Chondrocyte (in vitro differentiated cells): ENCODE results near the gene PTCRA. TPM values are rescaled to one million over a fixed set of nuclear protein-coding genes. Genes with fewer than 3 reads are reported as not detected.

Experiments used
- DNase-seq: peaks from one replicate; pipeline ENCODE4 v3.0.0; 2021; ENCODE audit warnings: mixed read lengths, low spot score
- H3K27ac Mint-ChIP-seq: one replicate; pipeline ENCODE4 v1.8.0; 2021; ENCODE audit warnings: mild to moderate bottlenecking, moderate library complexity, mixed read lengths; ENCODE audit not compliant: unreplicated experiment
- H3K27me3 Mint-ChIP-seq: 2 replicates; pipeline ENCODE4 v1.8.0; 2021; ENCODE audit warnings: low read depth, mixed read lengths
- H3K36me3 Mint-ChIP-seq: 2 replicates; pipeline ENCODE4 v1.8.0; 2021; ENCODE audit warnings: low read depth, mixed read lengths
- H3K4me1 Mint-ChIP-seq: 2 replicates; pipeline ENCODE4 v1.8.0; 2021; ENCODE audit warnings: low read depth, mild to moderate bottlenecking, mixed read lengths
- H3K4me3 Mint-ChIP-seq: one replicate; pipeline ENCODE4 v1.8.0; 2021; ENCODE audit warnings: mild to moderate bottlenecking, moderate library complexity, mixed read lengths; ENCODE audit not compliant: unreplicated experiment
- H3K9me3 Mint-ChIP-seq: 2 replicates; pipeline ENCODE4 v1.8.0; 2021; ENCODE audit warnings: low read depth, mixed read lengths
- long read RNA-seq: library from polyadenylated mRNA; stranded (forward); transcript quantifications from one replicate; pipeline ENCODE4 v2.0.0, GENCODE V29; 2021
- total RNA-seq: library from RNA; stranded (reverse); gene quantifications from 3 replicates; pipeline ENCODE4 v1.2.1, GENCODE V29; 2021
- TF ChIP-seq, protein P1 (sequence below): fragments of 200-600 bp; sonication (generic); IDR thresholded peaks from 2 replicates; pipeline ENCODE4 v1.5.0; 2021; ENCODE audit warnings: antibody characterized with exemption, mild to moderate bottlenecking, moderate library complexity

Gene PTCRA, protein sequence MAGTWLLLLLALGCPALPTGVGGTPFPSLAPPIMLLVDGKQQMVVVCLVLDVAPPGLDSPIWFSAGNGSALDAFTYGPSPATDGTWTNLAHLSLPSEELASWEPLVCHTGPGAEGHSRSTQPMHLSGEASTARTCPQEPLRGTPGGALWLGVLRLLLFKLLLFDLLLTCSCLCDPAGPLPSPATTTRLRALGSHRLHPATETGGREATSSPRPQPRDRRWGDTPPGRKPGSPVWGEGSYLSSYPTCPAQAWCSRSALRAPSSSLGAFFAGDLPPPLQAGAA
- not detected in 3 replicates for total RNA-seq
- long read RNA-seq, result 0 reads

GRCh38 chr6:42915732-42916131, at the start of gene PTCRA:
PTCRA (plus strand) TSS chr6:42916053; CDS start chr6:42916070, 17 bp downstream.
- H3K27ac Mint-ChIP-seq, result no peak within 1 kb of the TSS
- peaks cover 4% of the 10 kb centered on the region for H3K4me1 Mint-ChIP-seq
- H3K4me3 Mint-ChIP-seq, result no peak within 1 kb of the TSS
- H3K9me3 Mint-ChIP-seq, result no peaks in the 10 kb centered on the region
- H3K27me3 Mint-ChIP-seq, result no peaks in the 10 kb centered on the region
- TF ChIP-seq, protein P1, sequence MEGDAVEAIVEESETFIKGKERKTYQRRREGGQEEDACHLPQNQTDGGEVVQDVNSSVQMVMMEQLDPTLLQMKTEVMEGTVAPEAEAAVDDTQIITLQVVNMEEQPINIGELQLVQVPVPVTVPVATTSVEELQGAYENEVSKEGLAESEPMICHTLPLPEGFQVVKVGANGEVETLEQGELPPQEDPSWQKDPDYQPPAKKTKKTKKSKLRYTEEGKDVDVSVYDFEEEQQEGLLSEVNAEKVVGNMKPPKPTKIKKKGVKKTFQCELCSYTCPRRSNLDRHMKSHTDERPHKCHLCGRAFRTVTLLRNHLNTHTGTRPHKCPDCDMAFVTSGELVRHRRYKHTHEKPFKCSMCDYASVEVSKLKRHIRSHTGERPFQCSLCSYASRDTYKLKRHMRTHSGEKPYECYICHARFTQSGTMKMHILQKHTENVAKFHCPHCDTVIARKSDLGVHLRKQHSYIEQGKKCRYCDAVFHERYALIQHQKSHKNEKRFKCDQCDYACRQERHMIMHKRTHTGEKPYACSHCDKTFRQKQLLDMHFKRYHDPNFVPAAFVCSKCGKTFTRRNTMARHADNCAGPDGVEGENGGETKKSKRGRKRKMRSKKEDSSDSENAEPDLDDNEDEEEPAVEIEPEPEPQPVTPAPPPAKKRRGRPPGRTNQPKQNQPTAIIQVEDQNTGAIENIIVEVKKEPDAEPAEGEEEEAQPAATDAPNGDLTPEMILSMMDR, result no peak
- H3K36me3 Mint-ChIP-seq, result no peaks in the 10 kb centered on the region
- peak; percentile 64 for DNase-seq

- no peak overlapping the region for H3K27ac Mint-ChIP-seq
- no peaks in the 10 kb centered on the region for H3K9me3 Mint-ChIP-seq
- no peak overlapping the region for H3K4me3 Mint-ChIP-seq
- no peaks in the 10 kb centered on the region for H3K27me3 Mint-ChIP-seq
- DNase-seq, result no peak
- peaks cover 8% of the 10 kb centered on the region for H3K36me3 Mint-ChIP-seq
- TF ChIP-seq, protein P1, result no peak
- H3K4me1 Mint-ChIP-seq, result no peaks in the 10 kb centered on the region
Measured at GRCh38 chr6:42870145-42870936, 45.5 kb upstream of the PTCRA start.

GRCh38 chr6:42871711-42872110, 44.1 kb upstream of the PTCRA start:
- Mint-ChIP-seq H3K27me3 (no peaks in the 10 kb centered on the region), H3K9me3 (no peaks in the 10 kb centered on the region), H3K4me1 (no peaks in the 10 kb centered on the region), H3K4me3 (no peak overlapping the region), H3K36me3 (peaks cover 7% of the 10 kb centered on the region), H3K27ac (no peak overlapping the region)
- TF ChIP-seq, protein P1, result no peak
- no peak for DNase-seq

DNA sequence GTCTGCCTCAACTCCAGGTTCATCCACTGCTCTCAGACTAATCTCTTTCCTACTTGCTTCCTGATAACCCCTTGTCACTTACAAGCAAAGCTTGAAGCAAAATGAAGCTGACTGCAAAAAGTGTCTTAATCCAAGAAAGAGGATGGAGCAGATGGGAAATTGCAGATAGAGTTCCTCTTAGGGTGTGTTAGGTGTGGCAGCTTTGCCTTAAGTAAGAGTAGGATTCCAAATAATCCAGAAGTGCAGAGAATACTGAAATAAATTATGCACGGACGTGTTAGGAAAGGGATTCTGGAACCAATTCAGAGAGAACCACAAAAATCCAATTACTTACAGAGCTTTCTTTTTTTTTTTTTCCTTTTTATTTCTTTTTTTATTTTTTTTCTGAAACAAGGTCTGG, 42.5 kb upstream of the PTCRA start:
- Mint-ChIP-seq H3K27me3 (no peaks in the 10 kb centered on the region), H3K27ac (no peak overlapping the region), H3K4me1 (no peaks in the 10 kb centered on the region), H3K36me3 (no peaks in the 10 kb centered on the region), H3K9me3 (no peaks in the 10 kb centered on the region), H3K4me3 (no peak overlapping the region)
- TF ChIP-seq, protein P1, result no peak
- DNase-seq, result no peak

DNA sequence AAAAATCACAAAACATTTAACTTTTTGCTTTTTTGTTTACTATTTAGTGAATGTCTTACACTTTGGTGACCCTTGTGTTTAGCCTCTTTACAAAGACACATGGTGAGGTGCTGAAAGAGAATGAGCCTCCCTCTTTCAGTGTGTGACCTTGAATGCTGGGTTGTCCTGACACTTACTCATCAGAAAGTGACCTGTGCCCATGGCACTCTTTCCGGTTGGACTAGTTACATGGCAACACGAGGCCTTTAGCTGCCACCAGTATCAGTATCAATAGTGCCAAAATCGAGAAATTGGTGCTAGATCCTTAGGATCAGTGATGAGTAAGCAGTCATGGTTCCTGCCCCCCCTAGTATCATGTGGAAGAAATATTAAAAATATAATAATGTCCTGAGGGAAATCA, 38.2 kb upstream of the PTCRA start:
- Mint-ChIP-seq H3K9me3 (no peaks in the 10 kb centered on the region), H3K4me3 (no peak overlapping the region), H3K27me3 (no peaks in the 10 kb centered on the region), H3K4me1 (peaks cover 20% of the 10 kb centered on the region), H3K36me3 (no peaks in the 10 kb centered on the region), H3K27ac (peak overlapping the region; percentile 27)
- TF ChIP-seq, protein P1, result no peak
- DNase-seq, result no peak
